IPS-NIHi7 (cell line): ENCODE results near the gene EPN2.
A peak's percentile ranks its signal among the peaks of the same experiment; 100 is the strongest.

Source experiments
- DNase-seq: peaks from one replicate; pipeline ENCODE4 v3.0.0; 2012; ENCODE audit warnings: mixed read lengths; ENCODE audit errors: extremely low spot score

EPN2 gene

DNA sequence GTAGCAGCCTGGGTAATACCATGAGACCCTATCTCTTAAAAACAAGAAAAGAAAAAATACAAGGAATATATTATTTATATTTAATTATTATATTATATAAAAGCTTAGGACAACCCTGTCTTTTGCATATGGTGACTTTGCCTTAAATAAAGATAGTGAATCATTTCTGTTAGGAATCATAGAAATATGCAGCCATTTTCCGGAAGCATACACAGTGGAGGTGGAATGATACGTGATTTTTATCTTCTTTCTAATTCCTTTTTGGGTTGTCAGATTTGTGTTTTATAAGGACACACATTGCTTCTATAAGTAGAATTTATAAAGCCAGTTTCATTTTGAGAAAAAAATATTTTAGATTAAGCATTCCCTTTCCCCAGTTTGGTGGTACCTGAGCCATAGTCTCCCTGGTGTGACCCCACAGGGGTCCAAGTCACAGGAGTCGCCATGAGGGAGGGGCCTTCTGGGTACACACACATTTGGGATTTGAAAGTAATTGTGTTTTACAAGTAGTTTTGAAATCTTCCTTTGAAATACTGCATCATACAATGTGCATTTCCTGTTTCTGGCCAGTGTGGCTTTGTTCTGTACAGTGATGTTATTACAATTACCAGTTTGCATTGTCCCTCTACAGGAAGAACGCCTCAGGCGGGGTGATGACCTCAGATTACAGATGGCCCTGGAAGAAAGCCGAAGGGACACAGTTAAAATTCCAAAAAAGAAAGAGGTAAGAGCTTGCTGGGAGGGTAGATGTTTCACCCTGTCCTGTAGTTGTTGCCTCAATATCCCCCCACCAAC, 74.5 kb downstream of the EPN2 start:
- no peak for DNase-seq

DNA sequence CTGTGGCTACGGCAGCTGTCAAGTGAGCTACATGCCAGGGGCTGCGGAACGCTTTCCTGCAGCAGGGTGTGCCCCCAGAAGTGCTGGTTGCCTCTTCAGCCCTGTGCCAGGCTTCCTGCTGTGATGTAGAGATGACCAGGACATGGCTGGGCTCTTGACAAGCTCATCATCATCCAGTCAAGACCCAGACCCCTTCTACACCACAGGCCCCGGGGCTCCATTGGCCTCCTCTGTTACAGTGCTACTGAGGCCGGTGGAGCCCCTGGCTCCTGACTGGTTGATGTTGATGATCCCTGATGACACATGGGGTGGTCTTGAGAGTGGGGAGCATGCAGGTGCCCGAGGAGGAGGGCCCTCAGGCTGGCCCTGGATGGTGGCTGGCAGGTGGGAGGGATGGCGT, 75.2 kb downstream of the EPN2 start:
- DNase-seq: no peak

DNA sequence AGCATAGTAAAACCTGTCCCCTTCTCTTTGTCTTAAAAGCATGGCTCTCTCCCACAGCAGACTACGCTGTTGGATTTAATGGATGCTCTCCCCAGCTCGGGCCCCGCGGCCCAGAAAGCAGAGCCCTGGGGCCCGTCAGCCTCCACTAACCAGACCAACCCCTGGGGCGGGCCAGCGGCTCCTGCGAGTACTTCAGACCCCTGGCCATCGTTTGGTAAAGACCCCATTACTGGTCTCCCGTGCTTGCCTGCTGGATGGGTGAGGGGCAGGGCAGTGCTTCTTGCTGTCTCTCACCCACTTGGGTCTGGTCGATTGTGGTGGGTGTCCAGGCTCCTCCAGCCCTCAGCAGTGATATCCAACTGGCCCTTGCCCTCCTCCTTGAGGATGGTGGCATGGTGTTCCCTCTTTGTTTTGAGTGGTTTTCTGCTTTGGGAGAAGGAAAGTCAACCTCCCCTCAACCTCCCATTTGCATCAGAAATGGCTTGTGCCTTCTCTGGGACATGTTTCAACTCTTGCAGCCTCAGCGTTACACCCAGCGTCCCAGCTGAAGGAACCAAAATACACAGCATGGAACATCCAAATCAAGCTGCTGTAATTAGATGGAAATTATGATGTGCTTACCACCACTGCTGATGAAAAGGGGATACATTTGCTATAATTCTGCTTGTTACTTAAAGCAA, 76.0 kb downstream of the EPN2 start:
- DNase-seq: no peak

DNA sequence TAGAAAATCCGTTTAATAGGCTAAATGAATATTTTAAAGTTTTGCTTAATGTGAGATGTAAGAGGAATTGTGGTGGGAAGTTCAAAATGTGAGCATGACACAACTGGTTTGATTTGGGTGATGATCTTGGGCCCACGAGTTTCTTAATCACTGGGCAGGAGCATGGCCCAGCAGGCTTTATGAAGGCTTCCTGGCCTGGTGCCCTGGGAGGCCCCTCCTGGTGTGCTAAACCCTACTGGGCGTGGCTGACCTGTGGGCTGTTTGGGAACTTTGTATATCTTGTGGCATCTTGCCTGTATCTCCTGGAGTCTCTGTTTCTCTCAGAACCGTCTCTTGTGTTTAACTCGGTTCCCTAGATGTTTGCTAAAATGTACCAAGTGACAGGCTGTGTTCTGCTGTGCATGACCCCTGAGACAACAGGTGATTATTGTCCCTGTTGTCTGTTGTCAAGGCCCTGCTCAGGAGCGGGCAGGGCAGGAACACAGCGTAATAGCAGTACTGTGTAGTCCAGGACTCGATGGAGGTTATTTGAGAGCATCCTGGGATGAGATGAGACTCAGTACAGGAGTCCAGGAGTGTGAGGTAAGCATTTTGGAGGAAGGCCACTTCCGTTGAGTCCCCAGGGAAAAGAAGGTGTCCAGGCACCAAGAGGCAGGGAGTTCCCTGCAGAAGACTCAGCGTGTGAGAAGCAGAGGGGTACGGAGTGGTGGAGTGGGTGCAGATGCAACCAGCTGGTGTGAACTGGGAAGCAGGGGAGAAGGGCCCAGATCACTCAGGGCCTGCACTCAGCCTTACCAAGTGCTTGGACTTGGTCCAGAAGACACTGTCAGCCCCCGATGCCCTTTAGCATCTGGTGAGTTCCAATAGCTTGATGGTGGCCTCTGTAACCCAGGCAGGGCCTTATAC, 76.8 kb downstream of the EPN2 start:
- DNase-seq: no peak

DNA sequence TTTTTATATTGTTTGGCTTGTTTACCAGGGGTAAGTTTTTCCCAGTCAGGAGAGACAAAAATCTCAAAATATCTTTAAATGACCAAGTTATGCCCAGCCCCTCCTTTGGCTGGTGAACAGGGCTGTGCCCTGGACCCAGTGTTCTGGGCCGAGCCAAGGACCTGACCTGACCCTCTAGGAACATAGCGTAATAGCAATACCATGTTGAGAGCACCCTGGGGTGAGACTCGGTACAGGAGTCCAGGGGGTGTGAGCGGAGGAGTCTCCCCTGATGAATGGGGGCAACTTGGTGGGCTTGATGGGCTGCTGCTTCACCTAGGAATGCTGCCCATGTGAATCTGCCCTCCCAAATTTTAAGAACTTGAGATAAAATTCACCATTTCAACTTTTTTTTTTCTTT, 77.9 kb downstream of the EPN2 start:
- DNase-seq: no peak

DNA sequence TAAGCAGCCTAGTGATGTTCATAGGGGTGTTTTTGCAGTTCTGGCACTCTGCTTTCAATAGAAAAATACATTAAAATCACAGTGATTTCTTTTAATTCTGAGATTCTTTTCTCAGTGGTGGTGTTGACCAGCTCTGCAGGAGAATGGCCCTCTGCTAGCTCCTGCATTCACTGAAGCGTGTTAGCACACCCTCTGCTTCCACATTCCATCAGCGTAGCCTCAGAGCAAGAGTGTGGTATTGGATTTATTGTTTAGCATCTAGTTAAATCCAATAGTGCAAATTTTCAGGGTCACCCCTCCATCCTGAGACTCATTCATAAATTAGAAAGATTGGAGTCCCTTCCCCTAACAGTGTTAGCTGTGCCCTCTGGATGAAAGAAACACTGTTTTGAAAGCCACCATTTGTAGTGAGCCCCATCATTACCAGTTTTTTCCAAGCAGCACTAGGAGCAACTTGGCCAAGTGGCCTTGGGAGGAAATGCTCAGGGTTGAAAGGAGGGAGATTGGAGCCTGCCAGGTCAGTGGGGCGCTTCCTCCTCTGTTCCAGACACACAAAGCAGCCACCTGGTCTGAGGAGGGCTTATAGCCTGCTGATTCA, 79.7 kb downstream of the EPN2 start:
- no peak for DNase-seq

DNA sequence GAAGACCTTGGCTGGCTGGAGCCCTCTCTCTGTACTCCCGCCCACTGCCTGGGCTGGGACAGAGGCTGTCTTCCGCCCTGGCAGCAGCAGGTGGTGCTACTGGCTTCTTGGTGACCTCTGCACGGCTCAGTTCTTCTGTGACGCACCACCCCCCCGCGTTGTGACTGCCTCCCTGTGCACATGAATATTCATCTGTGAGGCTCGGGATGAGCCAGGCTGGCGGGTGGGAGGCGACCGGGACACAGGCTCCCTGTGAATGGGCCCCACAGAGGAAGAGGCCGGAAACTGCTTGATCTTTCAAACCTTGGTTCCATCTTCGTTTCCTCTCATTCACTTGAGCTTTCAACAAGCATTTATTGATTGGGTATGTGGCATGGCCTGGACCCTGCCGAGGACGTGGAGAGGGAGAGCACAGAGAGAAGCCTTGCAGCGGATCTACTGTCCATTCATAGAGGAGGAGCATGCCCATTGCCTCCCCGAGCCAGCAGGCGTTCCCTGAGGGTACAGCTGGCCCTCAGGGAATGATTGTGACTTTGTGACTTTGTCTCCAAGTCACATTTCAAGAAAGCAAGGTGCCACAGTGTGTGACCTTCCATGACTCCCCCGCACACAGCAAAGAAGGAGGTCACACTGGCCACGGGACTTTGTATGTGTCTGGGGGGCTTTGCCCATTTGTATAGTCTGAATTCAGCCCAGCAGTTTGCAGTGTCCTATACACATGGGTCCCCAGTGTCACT, 80.4 kb downstream of the EPN2 start:
- DNase-seq: peak; percentile 96

DNA sequence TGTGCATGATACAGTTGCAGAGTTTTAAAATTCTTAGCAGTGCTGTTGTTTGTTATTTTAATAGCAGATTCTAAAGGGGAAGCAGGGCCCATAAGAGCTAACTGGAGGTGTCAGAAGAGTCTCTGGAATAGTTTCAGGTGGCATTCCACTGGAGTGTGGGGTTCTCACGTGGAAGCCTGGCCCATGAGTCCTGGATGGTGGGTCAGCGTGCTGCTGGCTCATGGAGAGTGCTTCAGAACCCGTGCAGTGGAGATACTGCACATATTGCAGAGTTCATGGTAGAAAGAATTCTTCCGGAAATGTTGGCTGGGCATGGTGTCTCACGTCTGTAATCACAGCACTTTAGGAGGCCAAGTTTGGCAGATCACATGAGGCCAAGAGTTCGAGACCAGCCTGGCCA, 81.4 kb downstream of the EPN2 start:
- DNase-seq: no peak

DNA sequence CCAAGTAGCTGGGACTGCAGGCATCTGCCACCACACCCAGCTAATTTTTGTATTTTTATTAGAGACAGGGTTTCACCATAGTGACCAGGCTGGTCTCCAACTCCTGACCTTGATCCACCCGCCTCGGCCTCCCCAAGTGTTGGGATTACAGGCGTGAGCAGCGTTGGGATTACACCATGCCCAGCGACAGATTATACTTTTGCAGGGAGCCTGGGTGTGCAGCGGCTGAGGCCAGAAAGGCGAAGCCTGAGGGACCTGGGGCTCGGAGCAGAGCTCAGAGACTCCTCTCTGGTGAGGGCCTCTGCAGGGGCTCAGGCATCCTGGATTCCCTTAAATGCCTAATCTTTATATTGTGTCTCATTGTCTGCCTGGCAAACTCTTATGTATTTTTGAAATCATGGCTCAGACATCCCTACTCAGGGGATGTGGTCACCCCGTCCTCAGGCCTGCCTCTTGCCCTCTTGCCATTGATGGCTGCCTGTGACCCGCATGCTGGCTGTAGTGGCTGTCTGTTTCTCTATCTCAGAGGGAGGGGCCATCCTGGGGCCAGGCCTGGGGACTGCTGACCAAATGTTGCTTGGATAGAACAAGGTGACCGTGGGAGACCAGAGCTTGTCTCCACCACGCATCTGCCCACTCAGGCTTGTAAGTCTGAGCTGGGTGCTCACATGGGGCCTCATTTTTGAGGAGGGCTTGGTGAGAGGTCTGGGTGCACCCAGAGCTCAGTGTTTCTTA, 82.8 kb downstream of the EPN2 start:
- DNase-seq: no peak

DNA sequence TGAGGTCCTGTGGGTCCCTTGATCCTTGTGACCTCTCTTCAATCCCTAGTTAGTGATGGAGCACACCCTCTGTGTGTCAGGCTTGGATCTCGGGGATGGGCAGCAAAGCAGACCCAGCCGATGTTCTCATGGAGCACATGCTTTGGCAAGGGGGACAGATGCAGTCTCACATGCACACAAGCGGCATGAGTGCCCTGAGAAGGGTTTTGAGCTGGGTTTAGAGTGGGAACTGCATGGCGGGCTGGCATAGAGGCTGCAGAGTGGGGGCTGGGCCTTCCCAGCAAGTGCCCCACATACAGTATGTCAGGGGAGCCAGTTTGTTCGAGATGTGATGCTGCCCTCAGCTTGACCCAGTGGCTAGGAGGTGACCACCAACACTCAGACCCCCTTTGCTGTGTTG, 83.7 kb downstream of the EPN2 start:
- DNase-seq: no peak

DNA sequence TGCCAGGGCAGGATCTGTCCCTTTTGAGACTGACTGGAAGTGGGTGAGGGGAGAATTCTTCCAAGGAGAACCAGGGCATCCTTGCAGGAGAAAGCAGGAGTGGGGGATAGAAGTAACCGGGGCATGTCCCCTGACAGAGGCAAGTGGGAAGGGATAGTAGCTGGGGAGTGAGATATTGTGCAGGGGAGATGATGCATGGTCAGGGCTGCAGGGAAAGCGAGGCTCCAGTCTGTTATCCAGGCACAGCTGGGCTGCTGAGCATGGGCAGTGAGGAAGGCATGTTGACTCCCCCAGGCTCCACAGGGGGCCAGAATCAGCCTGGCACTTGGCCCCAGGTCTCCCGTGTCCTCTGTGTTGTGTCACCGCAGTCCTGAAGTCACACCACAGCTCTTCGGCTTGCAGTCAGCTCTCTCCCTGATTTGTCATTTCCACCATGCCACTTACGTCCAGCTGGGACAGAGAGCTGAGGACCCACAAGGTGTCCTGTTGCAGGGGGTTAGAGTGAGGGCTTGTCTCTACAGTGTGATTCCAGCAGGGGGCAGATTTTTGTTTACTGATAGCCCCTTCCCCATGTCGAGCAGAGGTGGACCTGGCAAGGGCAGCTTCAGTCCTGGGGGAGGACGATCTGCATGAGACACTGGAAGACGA, 84.4 kb downstream of the EPN2 start:
- peak; percentile 64 for DNase-seq

DNA sequence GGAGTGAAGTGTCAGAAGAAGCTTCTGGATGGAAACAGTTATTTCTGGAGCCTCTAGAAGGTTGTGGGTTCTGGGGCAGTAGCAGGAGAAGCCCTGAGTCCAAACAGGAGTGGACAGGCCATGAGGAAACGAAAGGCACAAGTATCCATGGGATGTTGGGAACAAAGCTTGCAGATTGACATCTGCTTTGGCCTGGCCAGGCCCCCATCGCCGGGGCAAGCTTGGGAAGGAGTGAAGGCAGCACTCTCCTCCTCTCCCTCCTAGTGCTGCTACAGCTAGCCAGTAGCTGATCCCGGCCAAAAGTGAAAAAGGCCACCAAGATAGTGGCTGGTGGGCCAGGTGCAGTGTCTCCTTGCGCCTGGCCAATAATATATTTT, 85.0 kb downstream of the EPN2 start:
- DNase-seq: no peak

DNA sequence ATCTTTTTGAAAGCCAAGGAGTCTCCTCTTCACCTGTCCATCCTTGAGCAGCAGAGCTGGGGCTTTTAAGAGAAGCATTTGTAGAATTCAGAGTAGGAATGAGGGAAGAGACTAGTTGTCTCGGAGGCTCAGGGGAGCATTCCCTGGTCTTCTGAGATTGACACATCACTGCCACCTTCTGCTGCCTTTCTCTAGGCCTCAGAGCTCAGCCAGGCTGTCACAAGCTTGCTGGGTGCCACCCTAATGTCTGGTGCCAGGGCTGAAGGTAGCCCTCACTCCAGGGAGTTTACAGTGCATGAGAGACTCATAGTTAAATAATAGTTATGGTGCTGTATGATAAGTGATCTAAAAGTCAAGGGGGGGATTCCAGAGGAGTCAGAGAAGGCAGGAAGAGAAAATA, 85.7 kb downstream of the EPN2 start:
- no peak for DNase-seq

DNA sequence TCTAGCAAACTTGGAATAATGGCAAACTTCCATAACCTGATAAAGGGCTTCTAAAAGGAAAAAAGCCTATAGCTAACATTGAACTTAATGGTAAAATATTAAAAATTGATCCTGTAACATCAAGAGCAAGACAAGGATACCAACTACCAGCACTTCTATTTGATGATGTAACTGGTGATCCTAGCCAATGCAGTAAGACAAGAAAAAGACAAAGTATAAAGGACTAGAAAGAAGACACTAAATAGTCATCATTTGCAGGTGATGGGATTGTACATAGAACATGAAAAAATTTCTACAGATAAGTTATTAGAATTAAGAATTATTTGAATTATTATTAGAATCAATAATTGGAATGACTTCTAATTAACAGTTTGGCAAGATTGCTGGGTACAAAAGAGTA, 88.4 kb downstream of the EPN2 start:
- DNase-seq: no peak

DNA sequence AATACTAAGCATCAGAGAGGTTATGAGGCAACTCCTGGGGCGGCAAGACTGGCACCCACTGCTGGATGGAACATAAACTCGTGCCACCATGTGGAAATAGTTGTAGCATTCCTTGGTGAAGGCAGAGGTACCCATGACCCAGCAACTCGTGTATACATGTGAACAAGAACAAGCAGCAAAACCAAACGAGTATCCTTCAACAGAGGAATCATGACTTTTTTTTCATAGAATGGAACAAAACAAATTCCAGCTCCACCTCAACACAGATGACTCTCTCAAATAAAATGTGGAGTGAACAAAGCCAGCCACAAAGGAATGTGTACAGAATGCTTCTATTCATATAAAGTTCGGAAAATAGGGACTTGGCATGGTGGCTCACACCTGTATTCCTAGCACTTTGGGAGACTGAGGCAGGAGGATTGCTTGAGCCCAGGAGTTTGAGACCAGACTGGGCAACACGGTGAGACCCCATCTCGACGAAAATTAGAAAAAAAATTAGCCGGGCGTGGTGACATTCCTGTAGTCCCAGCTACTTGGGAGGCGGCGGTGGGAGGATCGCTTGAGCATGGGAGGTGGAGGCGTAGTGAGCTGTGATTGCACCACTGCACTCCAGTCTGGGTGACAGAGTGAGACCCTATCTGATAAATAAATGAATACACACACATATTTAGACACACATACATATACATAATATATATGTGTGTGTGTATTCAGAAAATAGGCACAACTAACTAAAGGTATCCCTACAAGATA, 90.0 kb downstream of the EPN2 start:
- DNase-seq: no peak

DNA sequence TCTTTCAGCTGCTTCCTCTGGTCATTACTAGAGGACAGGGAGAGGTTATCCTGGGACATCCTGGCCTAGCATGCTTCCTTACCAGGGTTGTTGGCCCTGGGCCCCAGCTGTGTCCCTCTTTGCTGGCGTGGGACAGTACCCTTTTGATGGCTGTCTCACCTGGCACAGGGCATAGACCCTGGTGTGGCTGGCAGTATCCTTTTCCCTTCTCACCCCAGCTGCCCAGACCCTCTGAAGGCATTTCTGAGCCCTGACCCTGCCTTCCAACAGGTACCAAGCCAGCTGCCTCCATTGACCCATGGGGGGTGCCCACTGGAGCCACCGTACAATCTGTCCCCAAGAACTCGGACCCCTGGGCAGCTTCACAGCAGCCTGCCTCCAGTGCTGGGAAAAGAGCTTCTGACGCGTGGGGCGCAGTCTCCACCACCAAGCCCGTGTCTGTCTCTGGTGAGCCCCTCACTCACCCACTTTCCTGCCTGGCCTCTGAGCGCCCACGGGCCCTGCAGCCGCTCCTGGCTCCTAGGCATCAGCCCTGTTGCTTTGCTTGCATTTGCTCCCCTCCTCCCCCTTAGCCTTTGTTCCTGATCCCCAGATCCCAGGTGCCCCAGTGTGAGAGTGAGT, 91.4 kb downstream of the EPN2 start:
- no peak for DNase-seq

DNA sequence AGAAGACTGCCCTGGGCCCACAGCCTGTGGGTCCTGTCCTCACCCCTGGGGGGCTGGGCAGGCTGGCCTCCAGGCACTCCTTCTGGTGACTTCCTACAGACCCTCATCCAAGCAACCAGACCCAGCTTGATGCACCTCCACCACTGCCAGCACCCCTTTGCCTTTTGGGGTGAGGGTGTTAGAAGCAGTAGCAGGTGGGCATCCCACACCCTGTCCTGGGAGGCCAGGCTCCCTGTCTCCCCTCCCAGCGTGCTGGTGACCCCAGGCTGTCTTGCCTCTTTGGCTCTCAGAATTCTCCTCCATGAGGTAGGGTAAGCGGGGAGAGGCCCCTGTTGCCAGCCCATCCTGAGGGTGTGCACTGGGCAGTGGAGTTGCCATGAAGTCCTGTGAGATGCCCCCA, 92.0 kb downstream of the EPN2 start:
- DNase-seq: no peak

DNA sequence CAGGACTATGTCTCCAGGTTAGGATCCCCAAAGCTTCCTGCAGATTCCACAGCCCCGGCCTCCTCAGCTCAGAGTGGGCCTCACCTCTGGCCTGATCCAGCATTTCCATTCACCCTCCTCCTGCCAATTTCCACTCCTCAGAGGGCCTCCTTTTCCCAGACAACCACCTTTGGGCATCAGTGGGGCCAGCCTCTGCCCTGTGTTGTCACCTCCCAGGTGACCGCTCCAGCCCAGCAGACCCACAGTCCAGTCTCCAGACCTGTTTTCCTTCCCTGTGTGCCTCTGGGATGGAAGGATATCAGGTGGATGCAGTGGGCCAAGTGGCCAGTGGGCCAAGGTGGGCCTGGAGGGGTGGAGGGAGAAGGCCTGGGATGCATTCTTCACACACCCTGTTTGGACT, 92.7 kb downstream of the EPN2 start:
- no peak for DNase-seq

DNA sequence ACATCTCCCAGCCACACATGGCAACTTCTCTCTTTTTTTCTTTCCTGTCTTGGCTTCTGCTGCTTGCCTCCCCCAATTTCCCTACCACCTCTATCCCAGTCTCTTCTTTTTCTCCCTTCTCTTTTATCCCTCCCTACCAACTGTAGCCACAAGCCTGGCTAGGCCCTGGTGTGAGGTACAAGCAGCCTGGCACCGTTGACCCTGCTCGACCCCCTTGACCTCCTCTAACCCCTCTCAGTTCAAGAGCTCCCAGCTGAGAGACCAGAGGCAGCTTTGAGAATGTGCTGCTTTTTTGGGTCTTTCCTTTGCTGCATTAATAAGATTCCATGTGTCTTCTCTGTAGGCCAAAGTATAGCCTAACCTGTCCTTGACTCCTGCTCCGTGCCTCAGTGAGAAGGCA, 93.1 kb downstream of the EPN2 start:
- no peak for DNase-seq
